HG03108 (cell line): ENCODE results near the gene C19orf81.
"Not testable (repeated sequence)": the region's sequence is repeated elsewhere in the genome, so short reads cannot be mapped to it uniquely, and the experiment has no call there.

ENCODE experiments used
- ATAC-seq: cut with Tn5 transposase; IDR thresholded peaks from one replicate; pipeline ENCODE4 v1.9.1; 2021; ENCODE audit warnings: moderate library complexity; ENCODE audit not compliant: unreplicated experiment

The C19orf81 gene

GRCh38 chr19:50649433-50650391 is at the start of gene C19orf81:
C19orf81 (plus strand) TSS chr19:50649445; CDS start chr19:50649445, 0 bp downstream.
- no peak for ATAC-seq

- ATAC-seq, result no peak
These were observed 47.7 kb upstream of the C19orf81 start for GRCh38 chr19:50601407-50602088.

GRCh38 chr19:50602089-50602422 is 47.2 kb upstream of the C19orf81 start:
- ATAC-seq, result no peak

- ATAC-seq, result no peak
These were observed 46.7 kb upstream of the C19orf81 start for GRCh38 chr19:50602496-50602895.

- no peak for ATAC-seq
These were observed 46.3 kb upstream of the C19orf81 start for GRCh38 chr19:50602935-50603334.

GRCh38 chr19:50604264-50605073 is 44.8 kb upstream of the C19orf81 start:
- not testable (repeated sequence) for ATAC-seq

- ATAC-seq, result not testable (repeated sequence)
These were observed 43.0 kb upstream of the C19orf81 start for GRCh38 chr19:50606059-50606836.

GRCh38 chr19:50607388-50607787 is 41.9 kb upstream of the C19orf81 start:
- no peak for ATAC-seq

GRCh38 chr19:50607874-50608785 is 41.1 kb upstream of the C19orf81 start:
- ATAC-seq, result no peak

- not testable (repeated sequence) for ATAC-seq
These were observed 36.5 kb upstream of the C19orf81 start for GRCh38 chr19:50612504-50613404.

- ATAC-seq, result not testable (repeated sequence)
These were observed 30.9 kb upstream of the C19orf81 start for GRCh38 chr19:50618379-50618778.

- not testable (repeated sequence) for ATAC-seq
These were observed 30.1 kb upstream of the C19orf81 start for GRCh38 chr19:50619184-50619583.

- not testable (repeated sequence) for ATAC-seq
These were observed 28.8 kb upstream of the C19orf81 start for GRCh38 chr19:50620394-50620906.

- no peak for ATAC-seq
These were observed 24.2 kb upstream of the C19orf81 start for GRCh38 chr19:50624949-50625600.

GRCh38 chr19:50626011-50626410 is 23.2 kb upstream of the C19orf81 start:
- ATAC-seq, result no peak

- ATAC-seq, result no peak
These were observed 22.4 kb upstream of the C19orf81 start for GRCh38 chr19:50626795-50627194.

- no peak for ATAC-seq
These were observed 21.1 kb upstream of the C19orf81 start for GRCh38 chr19:50628146-50628545.

GRCh38 chr19:50628551-50628950 is 20.7 kb upstream of the C19orf81 start:
- no peak for ATAC-seq
